GM10266 (cell line): ENCODE data around the gene VPS33B.

ENCODE experiments used
- DNase-seq: peaks from one replicate; pipeline ENCODE4 v3.0.0; 2012; ENCODE audit errors: extremely low spot score
- TF ChIP-seq, protein P1 (sequence below): IDR thresholded peaks from 2 replicates; pipeline ENCODE4 v1.5.1; 2012; ENCODE audit warnings: mild to moderate bottlenecking, low read depth; ENCODE audit not compliant: control insufficient read depth, insufficient read depth; ENCODE audit errors: missing control alignments

Gene VPS33B

DNA sequence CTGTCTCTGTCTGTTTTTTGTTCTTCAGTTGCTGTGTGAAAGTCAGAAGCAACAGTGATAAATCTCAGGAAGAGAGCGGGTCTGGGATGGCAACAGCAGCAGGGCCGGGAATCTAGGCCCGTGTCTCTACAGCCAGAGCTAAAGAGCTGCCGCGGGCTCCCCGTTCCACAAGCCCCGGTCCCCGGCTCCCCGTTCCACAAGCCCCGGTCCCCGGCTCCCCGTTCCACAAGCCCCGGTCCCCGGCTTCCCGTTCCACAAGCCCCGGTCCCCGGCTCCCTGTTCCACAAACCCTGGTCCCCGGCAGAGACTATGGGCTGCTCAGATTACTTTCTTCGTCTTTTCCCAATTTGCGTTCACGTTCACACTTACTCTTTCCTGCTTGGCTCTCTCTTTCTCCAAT, 48.2 kb downstream of the VPS33B start:
- TF ChIP-seq, protein P1, sequence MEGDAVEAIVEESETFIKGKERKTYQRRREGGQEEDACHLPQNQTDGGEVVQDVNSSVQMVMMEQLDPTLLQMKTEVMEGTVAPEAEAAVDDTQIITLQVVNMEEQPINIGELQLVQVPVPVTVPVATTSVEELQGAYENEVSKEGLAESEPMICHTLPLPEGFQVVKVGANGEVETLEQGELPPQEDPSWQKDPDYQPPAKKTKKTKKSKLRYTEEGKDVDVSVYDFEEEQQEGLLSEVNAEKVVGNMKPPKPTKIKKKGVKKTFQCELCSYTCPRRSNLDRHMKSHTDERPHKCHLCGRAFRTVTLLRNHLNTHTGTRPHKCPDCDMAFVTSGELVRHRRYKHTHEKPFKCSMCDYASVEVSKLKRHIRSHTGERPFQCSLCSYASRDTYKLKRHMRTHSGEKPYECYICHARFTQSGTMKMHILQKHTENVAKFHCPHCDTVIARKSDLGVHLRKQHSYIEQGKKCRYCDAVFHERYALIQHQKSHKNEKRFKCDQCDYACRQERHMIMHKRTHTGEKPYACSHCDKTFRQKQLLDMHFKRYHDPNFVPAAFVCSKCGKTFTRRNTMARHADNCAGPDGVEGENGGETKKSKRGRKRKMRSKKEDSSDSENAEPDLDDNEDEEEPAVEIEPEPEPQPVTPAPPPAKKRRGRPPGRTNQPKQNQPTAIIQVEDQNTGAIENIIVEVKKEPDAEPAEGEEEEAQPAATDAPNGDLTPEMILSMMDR = no peak
- DNase-seq = no peak

DNA sequence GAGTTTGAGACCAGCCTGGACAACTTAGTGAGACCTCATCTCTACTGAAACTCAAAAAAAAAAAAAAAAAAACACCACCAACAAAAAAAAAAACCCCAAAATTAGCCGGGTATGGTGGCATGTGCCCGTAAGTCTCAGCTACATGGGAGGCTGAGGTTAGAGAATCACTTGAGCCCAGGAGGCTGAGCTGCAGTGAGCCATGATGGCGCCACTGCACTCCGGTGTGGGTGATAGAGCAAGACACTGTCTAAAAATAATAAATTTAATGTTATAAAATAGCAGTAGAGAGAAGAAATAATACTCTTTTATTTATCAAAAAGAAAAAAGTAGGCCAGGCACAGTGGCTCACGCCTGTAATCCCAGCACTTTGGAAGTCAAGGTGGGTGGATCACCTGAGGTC, 50.3 kb downstream of the VPS33B start:
- TF ChIP-seq, protein P1 = no peak
- no peak for DNase-seq

DNA sequence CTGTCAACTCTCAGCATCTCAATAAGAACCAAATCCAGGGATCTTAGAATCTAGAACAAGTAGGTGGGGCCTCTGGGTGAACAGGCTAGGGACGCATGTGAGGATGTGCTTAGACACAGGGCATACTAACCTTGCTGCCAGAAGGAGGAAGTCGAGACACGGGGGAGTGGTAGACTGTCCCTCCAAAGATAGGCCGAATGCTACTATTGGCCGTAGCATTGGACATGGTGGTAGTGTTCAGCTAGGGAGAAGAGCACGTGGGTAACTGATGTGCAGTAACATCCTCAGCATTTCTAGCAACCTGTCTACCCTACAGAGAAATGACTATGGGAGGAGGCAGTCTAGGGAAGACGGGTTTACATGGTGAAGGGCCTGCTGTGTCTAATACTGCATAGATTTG, 52.1 kb downstream of the VPS33B start:
- DNase-seq = no peak
- TF ChIP-seq, protein P1 = no peak

DNA sequence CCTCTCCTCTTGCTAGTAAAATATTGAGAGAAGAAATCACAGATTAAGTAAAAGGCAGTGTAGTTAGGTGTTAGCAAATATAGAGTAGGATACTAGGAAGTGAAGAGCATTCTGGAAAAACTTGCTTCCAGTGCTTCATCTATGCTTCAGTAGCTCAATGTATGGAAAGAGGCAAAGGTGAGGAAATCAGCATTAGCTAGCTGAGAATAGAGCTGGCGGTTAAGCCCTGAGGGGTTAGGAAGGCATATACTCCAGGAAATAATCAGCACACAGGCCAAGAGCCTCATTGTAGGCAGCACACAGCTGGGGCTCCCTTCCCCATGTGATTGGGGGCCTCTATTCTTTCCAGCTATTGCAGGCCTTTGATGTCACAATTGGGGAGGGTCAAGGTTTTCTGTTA, 54.0 kb downstream of the VPS33B start:
- TF ChIP-seq, protein P1 = no peak
- DNase-seq = no peak

DNA sequence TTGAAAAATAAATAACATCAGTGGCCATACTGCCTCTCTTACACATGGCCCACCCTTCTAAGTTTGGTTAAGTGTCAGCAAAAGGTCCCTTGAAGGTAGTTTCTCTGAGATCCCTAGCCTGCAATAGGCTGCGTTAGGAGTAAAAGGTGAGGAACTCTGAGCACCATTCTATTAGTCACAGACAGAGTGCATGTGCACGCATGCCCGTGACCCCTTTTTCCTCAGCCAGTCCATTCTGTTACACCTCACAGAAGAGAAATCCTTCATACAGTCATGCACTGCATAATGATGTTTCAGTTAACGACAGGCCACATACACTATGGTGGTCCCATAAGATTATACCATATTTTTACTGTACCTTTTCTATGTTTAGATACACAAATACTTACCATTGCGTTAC, 55.2 kb downstream of the VPS33B start:
- DNase-seq = no peak
- TF ChIP-seq, protein P1 = no peak

DNA sequence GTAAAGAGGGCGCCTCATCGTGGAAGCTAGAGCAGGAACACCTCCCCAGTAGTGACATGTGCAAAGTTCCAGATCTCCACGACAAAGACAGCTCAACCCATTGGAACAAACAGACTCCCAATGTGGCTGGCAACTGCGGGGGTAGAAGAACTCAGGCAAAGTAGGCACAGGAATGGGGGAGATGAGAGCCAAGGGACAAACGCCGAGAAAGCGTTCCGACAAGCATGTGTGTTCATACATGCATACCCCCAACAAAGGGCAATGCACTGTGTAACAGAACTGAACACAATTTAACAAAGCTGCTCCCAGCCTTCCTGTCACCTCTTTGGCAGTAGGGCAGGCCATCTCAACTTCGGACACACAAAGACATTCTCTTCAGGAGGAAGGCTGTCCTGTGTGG, 56.1 kb downstream of the VPS33B start:
- DNase-seq = no peak
- TF ChIP-seq, protein P1 = no peak

DNA sequence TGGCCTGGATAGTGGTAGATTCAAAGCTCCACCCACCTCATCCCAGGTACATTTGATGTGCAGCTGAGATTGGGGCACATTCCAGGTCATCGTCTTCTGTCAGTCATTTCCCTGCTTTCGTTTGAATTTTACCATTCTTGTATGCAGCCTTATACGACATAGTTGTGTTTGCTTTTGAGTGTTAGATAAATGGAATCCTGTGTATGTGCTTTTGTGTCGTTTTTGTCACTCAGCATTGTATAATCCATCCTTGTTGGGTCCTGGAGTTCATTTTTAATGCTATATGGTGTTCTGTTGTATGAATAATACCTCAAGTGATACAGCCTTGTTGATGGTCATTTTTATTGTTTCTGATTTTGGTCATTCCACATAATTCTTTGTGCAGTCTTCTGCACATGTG, 60.4 kb downstream of the VPS33B start:
- TF ChIP-seq, protein P1 = no peak
- no peak for DNase-seq
